Fibroblast of lung (primary cell): Measurements from ENCODE around the gene LGALS7B. TPM values are rescaled to one million over a fixed set of nuclear protein-coding genes. Genes with fewer than 3 reads are reported as not detected.
A peak's percentile ranks its signal among the peaks of the same experiment; 100 is the strongest.
"Not testable (repeated sequence)": the region's sequence is repeated elsewhere in the genome, so short reads cannot be mapped to it uniquely, and the experiment has no call there.

Experiments used
- DNase-seq, 2 donors: peaks; one replicate each; pipeline versions ENCODE4 v3.0.0 to v3.0.0-alpha.2; 2010; ENCODE audit warnings: low read depth in 2 of 2
- H2AFZ ChIP-seq: 2 replicates; pipeline ENCODE4 v1.5.1; 2012; ENCODE audit warnings: low read length, control low read depth, inconsistent platforms
- H3K27ac ChIP-seq: 2 replicates; pipeline ENCODE4 v1.5.1; 2011; ENCODE audit warnings: low read length, control low read depth; ENCODE audit not compliant: insufficient read depth
- H3K27me3 ChIP-seq: 2 replicates; pipeline ENCODE4 v1.5.1; 2011; ENCODE audit warnings: mild to moderate bottlenecking, low read length; ENCODE audit not compliant: control insufficient read depth, insufficient read depth
- H3K36me3 ChIP-seq: 2 replicates; pipeline ENCODE4 v1.5.1; 2011; ENCODE audit warnings: low read length; ENCODE audit not compliant: control insufficient read depth, insufficient read depth
- H3K4me1 ChIP-seq: 2 replicates; pipeline ENCODE4 v1.5.1; 2011; ENCODE audit warnings: low read length; ENCODE audit not compliant: control insufficient read depth, insufficient read depth; ENCODE audit errors: extremely low read depth
- H3K4me2 ChIP-seq: 2 replicates; pipeline ENCODE4 v1.5.1; 2011; ENCODE audit warnings: low read length, control low read depth; ENCODE audit not compliant: insufficient read depth; ENCODE audit errors: extremely low read depth
- H3K4me3 ChIP-seq, 4 experiments: fragments of 200-600 bp in 1 of 4; sonication (generic) in 1 of 4; replicated peaks in 1 of 4; 2 replicates each; pipeline ENCODE4 v1.5.1; 2011 to 2016; ENCODE audit warnings: low read length in 4 of 4, low read depth in 3 of 4, mild to moderate bottlenecking in 3 of 4, control low read depth in 2 of 4, inconsistent platforms in 1 of 4, mixed read lengths in 1 of 4; ENCODE audit not compliant: insufficient read depth in 1 of 4; ENCODE audit errors: control extremely low read depth in 1 of 4
- H3K79me2 ChIP-seq: 2 replicates; pipeline ENCODE4 v1.5.1; 2012; ENCODE audit warnings: mild to moderate bottlenecking, low read length, inconsistent platforms; ENCODE audit not compliant: control insufficient read depth, insufficient read depth
- H3K9ac ChIP-seq: 2 replicates; pipeline ENCODE4 v1.5.1; 2011; ENCODE audit warnings: mild to moderate bottlenecking, low read length, control low read depth; ENCODE audit not compliant: insufficient read depth
- H3K9me3 ChIP-seq: 2 replicates; pipeline ENCODE4 v1.5.1; 2012; ENCODE audit warnings: low read depth, low read length; ENCODE audit not compliant: control insufficient read depth, insufficient read depth
- H4K20me1 ChIP-seq: 2 replicates; pipeline ENCODE4 v1.5.1; 2011; ENCODE audit warnings: low read length; ENCODE audit not compliant: control insufficient read depth, insufficient read depth; ENCODE audit errors: extremely low read depth
- EZH2 ChIP-seq: IDR thresholded peaks from 2 replicates; pipeline ENCODE4 v1.5.1; 2012; ENCODE audit warnings: low read length, control low read depth, mild to moderate bottlenecking; ENCODE audit errors: missing control alignments
- polyA plus RNA-seq, 2 donors: library from polyadenylated mRNA; depleted of rRNA in 1 of 2; stranded (reverse) in 1 of 2; unstranded in 1 of 2; fragments of >200 nt; gene quantifications; 2 replicates each; pipeline ENCODE4 v1.2.1, GENCODE V29; 2011 to 2012; ENCODE audit warnings: missing spikeins in 1 of 2
- total RNA-seq: library from RNA; depleted of rRNA; stranded (reverse); fragments of >200 nt; gene quantifications from 2 replicates; pipeline ENCODE4 v1.2.1, GENCODE V29; 2014
- TF ChIP-seq, protein P1 (sequence below), 2 donors: IDR thresholded peaks in 1 of 2; conservative IDR thresholded peaks in 1 of 2; 1 replicate in 1 of 2; 2 replicates in 1 of 2; pipeline ENCODE4 v1.5.1; 2011 to 2012; ENCODE audit warnings: low read length in 2 of 2, control low read depth in 1 of 2, inconsistent platforms in 1 of 2, low read depth in 1 of 2, mild to moderate bottlenecking in 1 of 2

LGALS7B gene
- total and polyA plus RNA-seq, 2 donors (not counting 1 experiment from before 2014, with no cell fraction given) = 0.28 TPM; not detected in 1

DNA sequence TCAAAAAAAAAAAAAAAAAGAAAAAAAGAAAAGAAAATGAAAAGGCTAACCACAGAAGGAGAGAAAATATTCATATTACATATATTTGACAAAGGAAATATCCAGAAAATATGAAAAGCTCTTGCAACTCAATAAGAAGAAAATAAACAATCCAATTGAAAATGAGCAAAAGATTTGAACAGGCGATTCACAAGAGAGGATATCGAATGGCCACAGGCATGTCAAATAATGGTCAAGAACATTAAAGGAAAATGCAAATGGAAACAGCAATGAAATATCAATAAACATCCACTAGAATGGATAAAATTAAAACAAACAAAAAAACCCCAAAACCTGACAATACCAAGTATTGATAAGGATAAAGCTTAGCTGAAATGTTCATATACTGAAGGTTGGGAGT lies 23.8 kb upstream of the LGALS7B start:
- Histone ChIP-seq H3K27me3 (no peaks in the 10 kb centered on the region), H3K79me2 (no peaks in the 10 kb centered on the region), H3K27ac (no peak overlapping the region), H3K9me3 (no peaks in the 10 kb centered on the region), H3K4me2 (no peak overlapping the region), H3K36me3 (no peaks in the 10 kb centered on the region), H4K20me1 (no peaks in the 10 kb centered on the region), H3K4me1 (no peaks in the 10 kb centered on the region), H3K4me3 (no peak overlapping the region), H3K9ac (no peak overlapping the region), H2AFZ (no peak overlapping the region)
- no peak for TF ChIP-seq EZH2
- TF ChIP-seq, protein P1, sequence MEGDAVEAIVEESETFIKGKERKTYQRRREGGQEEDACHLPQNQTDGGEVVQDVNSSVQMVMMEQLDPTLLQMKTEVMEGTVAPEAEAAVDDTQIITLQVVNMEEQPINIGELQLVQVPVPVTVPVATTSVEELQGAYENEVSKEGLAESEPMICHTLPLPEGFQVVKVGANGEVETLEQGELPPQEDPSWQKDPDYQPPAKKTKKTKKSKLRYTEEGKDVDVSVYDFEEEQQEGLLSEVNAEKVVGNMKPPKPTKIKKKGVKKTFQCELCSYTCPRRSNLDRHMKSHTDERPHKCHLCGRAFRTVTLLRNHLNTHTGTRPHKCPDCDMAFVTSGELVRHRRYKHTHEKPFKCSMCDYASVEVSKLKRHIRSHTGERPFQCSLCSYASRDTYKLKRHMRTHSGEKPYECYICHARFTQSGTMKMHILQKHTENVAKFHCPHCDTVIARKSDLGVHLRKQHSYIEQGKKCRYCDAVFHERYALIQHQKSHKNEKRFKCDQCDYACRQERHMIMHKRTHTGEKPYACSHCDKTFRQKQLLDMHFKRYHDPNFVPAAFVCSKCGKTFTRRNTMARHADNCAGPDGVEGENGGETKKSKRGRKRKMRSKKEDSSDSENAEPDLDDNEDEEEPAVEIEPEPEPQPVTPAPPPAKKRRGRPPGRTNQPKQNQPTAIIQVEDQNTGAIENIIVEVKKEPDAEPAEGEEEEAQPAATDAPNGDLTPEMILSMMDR (conservative IDR thresholded peaks at IDR 0.05 in 1 of 2, IDR thresholded peaks at IDR 0.05 in 1 of 2; ENCODE audit: low read depth in 1 of 2, low read length in 2 of 2) = no peak
- no peak for DNase-seq

- TF ChIP-seq, protein P1 (conservative IDR thresholded peaks at IDR 0.05 in 1 of 2, IDR thresholded peaks at IDR 0.05 in 1 of 2; ENCODE audit: low read depth in 1 of 2, low read length in 2 of 2) = no peak
- no peak overlapping the region for H3K4me2 ChIP-seq
- H3K9ac ChIP-seq = no peak overlapping the region
- no peaks in the 10 kb centered on the region for H3K9me3 ChIP-seq
- no peaks in the 10 kb centered on the region for H3K4me1 ChIP-seq
- no peaks in the 10 kb centered on the region for H3K36me3 ChIP-seq
- no peak overlapping the region for H3K27ac ChIP-seq
- no peaks in the 10 kb centered on the region for H3K79me2 ChIP-seq
- no peak overlapping the region for H2AFZ ChIP-seq
- no peak overlapping the region for H3K4me3 ChIP-seq
- H3K27me3 ChIP-seq = no peaks in the 10 kb centered on the region
- no peak for DNase-seq
- H4K20me1 ChIP-seq = no peaks in the 10 kb centered on the region
These were observed 22.5 kb upstream of the LGALS7B start for GRCh38 chr19:38766276-38767047.

DNA sequence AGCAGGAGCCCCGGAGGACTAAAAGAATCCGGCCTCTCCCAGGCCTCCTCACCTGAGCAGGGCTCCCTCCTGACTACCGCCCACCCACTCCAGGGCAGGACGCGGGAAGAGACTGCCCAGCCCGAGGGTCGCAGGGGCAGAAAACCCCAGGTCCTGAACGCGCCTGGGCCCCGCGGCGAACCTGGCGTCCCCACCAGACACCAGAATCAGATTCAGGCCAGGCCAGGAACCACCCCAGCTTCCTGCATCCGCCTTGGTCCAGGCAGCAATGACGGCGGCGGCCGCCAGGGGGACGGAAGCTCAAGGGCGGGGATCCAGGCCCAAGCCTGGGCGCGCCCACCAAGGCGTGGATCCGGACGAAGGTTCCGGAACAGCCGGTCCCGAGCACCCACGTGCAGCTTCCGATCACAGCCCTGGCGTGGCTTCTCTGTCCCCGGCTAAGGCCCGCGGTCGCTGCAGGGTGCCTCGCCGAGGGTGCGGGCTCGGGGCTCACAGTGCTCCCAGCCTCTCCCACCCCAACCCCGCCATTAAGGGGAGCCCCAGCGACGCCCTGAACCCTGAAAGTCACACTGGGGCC lies 19.3 kb upstream of the LGALS7B start:
- Histone ChIP-seq H3K4me1 (no peaks in the 10 kb centered on the region), H3K27ac (no peak overlapping the region), H3K27me3 (no peaks in the 10 kb centered on the region), H3K4me3 (no peak overlapping the region), H3K79me2 (no peaks in the 10 kb centered on the region), H2AFZ (peak overlapping the region; percentile 63), H3K36me3 (no peaks in the 10 kb centered on the region), H4K20me1 (no peaks in the 10 kb centered on the region), H3K4me2 (no peak overlapping the region), H3K9ac (no peak overlapping the region), H3K9me3 (no peaks in the 10 kb centered on the region)
- TF ChIP-seq EZH2 = no peak
- TF ChIP-seq, protein P1 (conservative IDR thresholded peaks at IDR 0.05 in 1 of 2, IDR thresholded peaks at IDR 0.05 in 1 of 2; ENCODE audit: low read depth in 1 of 2, low read length in 2 of 2) = peak; percentile 54 to 55
- DNase-seq = peak; percentile 53 to 71

DNA sequence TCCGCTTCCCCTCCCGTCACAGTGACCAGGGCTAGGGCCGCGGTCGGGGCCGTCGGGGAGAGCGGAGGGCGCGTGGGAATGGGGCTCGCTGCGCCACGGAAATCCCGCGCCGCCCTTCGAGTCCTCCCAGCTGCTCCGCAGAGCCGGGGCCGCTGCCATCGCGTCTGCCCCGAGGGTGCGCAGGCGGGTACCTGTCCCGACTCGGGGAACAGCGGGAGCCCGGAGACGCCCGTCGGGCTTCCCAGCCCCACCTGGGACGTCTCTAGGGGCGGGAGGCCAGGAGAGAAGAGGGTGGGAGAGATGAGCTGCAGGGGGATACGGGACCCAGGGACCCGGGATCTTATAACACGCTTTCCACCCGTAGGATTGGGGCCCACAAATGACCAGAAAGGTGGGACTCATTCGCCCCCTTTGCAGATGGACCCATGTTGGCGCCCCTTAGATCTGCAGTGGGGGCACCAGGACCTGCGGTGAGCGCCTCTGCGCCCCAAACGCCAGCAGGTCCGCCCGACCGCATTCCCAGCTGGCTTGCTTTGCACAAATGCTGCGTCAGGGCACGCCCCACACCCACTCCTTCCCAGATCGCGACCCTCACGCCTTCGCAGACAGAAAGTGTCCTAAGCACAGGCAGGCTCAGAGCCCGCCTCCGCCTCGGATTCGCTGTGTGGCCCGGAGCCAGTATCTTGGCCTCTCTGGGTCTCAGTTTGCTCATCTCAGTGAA lies 18.6 kb upstream of the LGALS7B start:
- not testable (repeated sequence) for H3K27ac ChIP-seq, H4K20me1 ChIP-seq, H2AFZ ChIP-seq, H3K79me2 ChIP-seq, H3K4me2 ChIP-seq, H3K9ac ChIP-seq, H3K4me1 ChIP-seq, H3K9me3 ChIP-seq, H3K36me3 ChIP-seq, H3K27me3 ChIP-seq, H3K4me3 ChIP-seq, DNase-seq
